ENCODE results near the gene KCNK15.

KCNK15 gene

DNA sequence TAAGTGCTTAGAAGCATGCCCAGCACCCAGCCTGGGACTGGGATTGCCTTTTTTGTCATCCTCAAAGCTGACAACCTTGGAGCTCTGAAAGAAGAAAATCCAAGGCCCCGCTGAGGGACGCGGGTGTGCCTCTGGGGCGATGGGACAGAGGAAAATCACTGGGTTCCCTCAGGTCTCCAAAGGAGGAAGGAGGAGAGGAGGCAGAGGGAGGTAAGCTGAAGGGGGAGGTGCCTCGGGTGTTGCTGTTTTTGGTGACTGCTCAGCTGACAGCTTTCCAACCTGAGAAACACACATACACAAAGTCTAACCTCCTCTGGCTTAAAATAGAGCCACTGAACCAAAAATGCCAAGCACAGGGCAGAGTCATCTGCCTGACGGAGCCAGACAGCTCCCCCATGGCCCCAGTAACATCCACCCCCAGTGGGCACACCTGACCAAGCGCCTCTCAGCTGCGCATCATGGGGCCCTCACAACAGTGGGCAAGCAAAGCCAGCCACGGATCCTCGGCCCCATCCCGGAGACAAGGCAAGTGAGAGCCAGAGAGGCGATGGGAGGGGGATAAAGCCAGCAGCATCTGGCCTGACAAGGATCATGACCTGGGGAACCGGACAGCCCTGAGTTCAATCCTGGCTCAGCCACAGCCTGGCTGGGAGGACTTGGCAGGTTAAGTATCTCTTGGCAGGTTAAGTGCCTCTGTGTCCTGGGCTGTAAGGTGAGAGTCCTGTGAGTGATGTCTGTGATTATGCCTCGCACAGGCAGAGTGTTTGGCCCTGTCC, 3.2 kb upstream of the KCNK15 start:
- Histone ChIP-seq H3K27me3 (ENCODE audit: control insufficient read depth, insufficient read depth, low read length) (peaks cover 46% of the 10 kb centered on the region), H3K27ac (ENCODE audit: low read length) (no peak overlapping the region), H3K9ac (ENCODE audit: low read length) (no peak overlapping the region), H3K4me3 (ENCODE audit: low read length) (no peak overlapping the region), H3K4me1 (ENCODE audit: control insufficient read depth, low read depth, low read length) (peaks cover 9% of the 10 kb centered on the region), H3K9me3 (ENCODE audit: control insufficient read depth, low read depth, low read length) (no peaks in the 10 kb centered on the region), H3K36me3 (ENCODE audit: control insufficient read depth, low read depth, low read length) (no peaks in the 10 kb centered on the region)

DNA sequence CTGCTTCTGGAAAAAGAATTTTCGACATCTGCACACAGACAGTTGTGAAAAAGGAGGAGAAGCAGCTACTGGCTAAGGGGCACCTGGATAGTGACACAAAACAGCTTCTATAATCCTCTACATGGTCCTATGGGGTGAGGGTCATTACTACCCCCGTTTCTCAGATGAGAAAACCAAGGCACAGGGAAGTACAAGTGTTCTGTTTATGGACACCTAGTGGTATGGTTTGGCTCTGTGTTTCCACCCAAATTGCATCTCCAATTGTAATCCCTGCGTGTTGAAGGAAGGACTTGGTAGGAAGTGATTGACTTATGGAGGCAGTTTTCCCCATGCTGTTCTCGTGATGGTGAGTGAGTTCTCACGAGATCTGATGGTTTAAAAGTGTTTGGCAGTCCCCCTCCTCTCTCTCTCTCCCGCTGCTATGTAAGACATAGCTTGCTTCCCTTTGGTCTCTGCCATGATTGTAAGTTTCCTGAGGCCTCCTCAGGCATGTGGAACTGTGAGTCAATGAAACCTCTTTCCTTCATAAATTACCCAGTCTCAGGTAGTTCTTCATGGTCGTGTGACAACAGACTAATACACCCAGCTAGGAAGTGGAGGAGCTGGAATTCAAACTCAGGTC, 2.5 kb upstream of the KCNK15 start:
- Histone ChIP-seq H3K9me3 (ENCODE audit: control insufficient read depth, low read depth, low read length) (no peaks in the 10 kb centered on the region), H3K4me1 (ENCODE audit: control insufficient read depth, low read depth, low read length) (peaks cover 9% of the 10 kb centered on the region), H3K27me3 (ENCODE audit: control insufficient read depth, insufficient read depth, low read length) (peaks cover 46% of the 10 kb centered on the region), H3K36me3 (ENCODE audit: control insufficient read depth, low read depth, low read length) (no peaks in the 10 kb centered on the region), H3K4me3 (ENCODE audit: low read length) (no peak overlapping the region), H3K9ac (ENCODE audit: low read length) (no peak overlapping the region), H3K27ac (ENCODE audit: low read length) (no peak overlapping the region)

DNA sequence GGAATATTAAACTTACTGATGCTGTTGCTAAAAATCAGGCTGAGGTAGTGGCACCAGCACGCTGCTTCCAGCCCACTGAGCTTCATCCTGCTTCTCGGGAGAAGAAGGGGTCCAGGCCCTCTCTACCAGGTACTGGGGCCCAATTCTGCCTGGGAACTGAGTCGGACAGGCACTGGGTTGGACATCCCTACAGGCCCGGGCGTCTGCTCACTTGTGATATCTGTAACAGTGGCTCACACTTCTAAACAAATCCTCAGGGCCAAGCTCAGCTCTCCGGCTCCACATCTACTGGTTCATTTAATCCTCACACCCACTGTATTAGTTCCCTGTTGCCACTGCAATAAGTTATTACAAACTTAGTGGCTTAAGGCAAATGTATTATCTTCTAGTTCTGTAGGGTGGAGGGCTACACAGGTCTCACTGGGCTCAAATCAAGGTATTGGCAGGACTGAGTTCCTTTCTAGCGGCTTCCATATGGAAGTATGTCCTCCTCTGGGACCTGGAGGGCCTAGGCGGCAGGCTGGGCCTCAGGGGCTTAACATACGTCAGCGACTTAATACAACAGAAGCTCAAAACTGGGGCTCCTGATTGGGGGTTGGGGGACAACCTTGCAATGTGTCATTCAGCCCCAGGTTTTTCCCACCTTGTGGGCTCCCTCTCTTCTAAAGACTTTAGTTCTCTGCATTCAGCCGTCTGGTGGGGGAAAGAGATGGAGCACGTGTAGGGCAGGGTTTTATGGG, 1.6 kb upstream of the KCNK15 start:
- Histone ChIP-seq H3K27ac (ENCODE audit: low read length) (no peak overlapping the region), H3K36me3 (ENCODE audit: control insufficient read depth, low read depth, low read length) (no peaks in the 10 kb centered on the region), H3K4me1 (ENCODE audit: control insufficient read depth, low read depth, low read length) (peaks cover 9% of the 10 kb centered on the region), H3K9ac (ENCODE audit: low read length) (no peak overlapping the region), H3K9me3 (ENCODE audit: control insufficient read depth, low read depth, low read length) (no peaks in the 10 kb centered on the region), H3K27me3 (ENCODE audit: control insufficient read depth, insufficient read depth, low read length) (peaks cover 46% of the 10 kb centered on the region), H3K4me3 (ENCODE audit: low read length) (no peak overlapping the region)

DNA sequence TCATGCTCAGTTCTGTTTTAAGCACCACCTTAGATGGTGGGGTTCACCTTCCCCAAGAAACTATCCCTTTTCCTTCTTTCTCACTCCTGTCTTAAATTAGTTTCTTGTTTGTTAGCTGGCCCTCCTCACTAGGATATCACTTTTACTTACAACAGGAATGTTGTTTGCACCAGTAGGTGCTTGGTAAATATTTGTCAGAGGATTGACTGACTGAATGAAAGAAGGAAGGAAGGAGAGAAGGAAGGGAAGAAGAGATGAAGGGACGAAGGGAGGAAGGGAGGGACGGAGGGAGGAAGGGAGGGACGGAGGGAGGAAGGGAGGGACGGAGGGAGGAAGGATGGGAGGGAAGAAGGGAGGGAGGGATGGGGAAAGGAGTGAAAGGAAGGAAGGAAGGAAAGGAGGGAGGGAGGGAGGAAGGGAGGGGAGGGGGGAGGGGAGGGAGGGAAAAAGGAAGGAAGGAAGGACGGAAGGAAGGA, 505 bp upstream of the KCNK15 start:
- peaks cover 46% of the 10 kb centered on the region for H3K27me3 ChIP-seq (ENCODE audit: control insufficient read depth, insufficient read depth, low read length)

DNA sequence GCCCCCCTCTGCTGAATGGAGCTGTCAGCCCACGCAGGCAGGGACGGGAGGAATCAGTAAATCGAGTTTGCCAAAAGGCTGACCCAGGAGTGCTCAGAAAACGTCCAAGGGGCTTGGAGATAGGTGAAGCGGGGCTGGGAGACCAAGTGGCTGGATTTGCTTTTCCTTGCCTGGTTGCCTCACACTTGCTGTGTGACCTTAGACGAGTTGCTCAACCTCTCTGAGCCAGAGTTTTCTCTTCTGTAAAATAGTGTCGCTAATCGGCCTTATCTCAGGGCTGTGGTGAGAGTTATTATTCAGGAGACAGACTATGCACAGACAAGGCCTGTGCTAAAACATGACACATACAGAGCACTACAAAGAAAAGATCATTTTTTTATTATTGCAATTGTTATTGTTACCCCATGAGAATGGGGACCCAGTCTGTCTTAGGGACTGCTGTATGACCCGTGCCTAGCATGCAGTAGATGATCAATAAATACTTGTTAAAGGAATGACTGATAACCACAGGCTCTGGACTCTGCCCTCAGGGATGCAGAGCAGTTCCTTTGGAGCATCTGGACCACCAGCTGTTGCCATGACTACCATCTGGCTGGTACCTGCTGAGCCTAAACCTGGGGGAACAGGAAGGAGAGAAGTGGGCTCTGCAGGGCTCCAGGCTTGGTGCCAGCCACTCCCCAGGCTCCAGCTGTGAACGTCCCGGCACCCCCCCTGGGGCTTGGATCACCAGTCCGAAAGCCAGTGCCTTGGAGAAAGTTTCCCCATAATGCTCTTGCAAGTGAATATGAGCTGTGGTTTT, 901 bp downstream of the KCNK15 start:
- peaks cover 9% of the 10 kb centered on the region for H3K4me1 ChIP-seq (ENCODE audit: control insufficient read depth, low read depth, low read length)
- H3K9me3 ChIP-seq (ENCODE audit: control insufficient read depth, low read depth, low read length), result no peaks in the 10 kb centered on the region
- peaks cover 46% of the 10 kb centered on the region for H3K27me3 ChIP-seq (ENCODE audit: control insufficient read depth, insufficient read depth, low read length)
- H3K36me3 ChIP-seq (ENCODE audit: control insufficient read depth, low read depth, low read length), result no peaks in the 10 kb centered on the region
- H3K4me3 ChIP-seq (ENCODE audit: low read length), result peak overlapping the region; percentile 54
- no peak overlapping the region for H3K27ac ChIP-seq (ENCODE audit: low read length)
- H3K9ac ChIP-seq (ENCODE audit: low read length), result peak overlapping the region; percentile 4

More for the DNA sequence above, 505 bp upstream of the KCNK15 start:
- Histone ChIP-seq H3K9me3 (ENCODE audit: control insufficient read depth, low read depth, low read length) (no peaks in the 10 kb centered on the region), H3K27ac (ENCODE audit: low read length) (no peak overlapping the region), H3K4me1 (ENCODE audit: control insufficient read depth, low read depth, low read length) (peaks cover 9% of the 10 kb centered on the region), H3K9ac (ENCODE audit: low read length) (no peak overlapping the region), H3K36me3 (ENCODE audit: control insufficient read depth, low read depth, low read length) (no peaks in the 10 kb centered on the region), H3K4me3 (ENCODE audit: low read length) (no peak overlapping the region)

DNA sequence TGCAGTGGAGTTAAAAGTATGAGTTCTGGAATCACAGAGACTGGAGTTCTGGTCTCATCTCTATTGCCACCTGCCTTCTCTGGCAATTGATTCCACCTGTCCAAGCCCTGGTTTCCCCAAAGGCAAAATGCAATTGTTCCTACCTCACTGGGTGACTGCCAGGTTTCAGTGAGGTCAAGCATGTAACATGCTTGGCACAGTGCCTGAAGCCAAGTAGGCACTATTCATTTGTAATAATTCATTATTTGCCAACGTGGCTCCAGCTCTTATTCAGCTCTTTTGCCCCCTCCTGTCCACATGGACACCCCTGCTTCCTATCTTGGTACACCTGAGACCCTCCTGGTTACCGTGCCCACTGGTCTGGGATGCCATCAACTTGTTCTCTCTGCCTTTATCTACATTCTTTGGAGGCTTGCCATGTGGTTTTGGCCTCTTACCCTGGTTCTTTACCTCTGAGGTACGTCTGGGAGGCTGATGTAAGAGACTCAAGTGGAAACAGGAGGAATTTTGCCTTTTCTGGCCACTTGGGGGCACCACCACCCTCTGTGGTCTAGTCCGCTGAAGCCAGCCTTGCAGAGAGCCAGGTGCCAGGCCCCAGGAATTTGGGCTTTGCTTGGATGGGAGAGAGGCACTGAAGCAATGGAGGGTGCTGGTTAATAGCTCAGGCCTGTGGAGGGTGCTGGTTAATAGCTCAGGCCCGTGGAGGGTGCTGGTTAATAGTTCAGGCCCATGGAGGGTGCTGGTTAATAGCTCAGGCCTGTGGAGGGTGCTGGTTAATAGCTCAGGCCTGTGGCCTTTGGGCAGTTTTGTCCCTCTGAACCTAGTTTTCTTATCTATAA, 1.7 kb downstream of the KCNK15 start:
- Histone ChIP-seq H3K4me3 (ENCODE audit: low read length) (no peak overlapping the region), H3K36me3 (ENCODE audit: control insufficient read depth, low read depth, low read length) (no peaks in the 10 kb centered on the region), H3K27ac (ENCODE audit: low read length) (no peak overlapping the region), H3K9ac (ENCODE audit: low read length) (peak overlapping the region; percentile 4), H3K4me1 (ENCODE audit: control insufficient read depth, low read depth, low read length) (peaks cover 9% of the 10 kb centered on the region), H3K9me3 (ENCODE audit: control insufficient read depth, low read depth, low read length) (no peaks in the 10 kb centered on the region), H3K27me3 (ENCODE audit: control insufficient read depth, insufficient read depth, low read length) (peaks cover 46% of the 10 kb centered on the region)

DNA sequence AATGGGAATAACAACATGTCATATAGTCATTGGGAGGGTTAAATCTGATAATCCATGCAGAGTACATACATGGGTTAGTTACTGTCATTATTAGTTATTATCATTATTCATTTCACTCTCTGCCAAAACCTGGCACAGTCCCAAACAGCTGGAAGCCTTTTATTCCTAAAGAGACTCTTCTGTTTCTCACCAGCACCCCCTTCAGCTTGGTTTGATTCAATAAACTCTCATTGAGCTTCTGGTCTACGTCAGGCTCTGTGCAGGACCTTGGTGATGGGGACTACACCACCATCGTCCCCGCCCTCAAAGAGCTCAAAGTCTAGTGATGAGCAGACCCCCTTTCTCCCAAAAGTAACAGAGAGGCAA, 2.3 kb downstream of the KCNK15 start:
- Histone ChIP-seq H3K27me3 (ENCODE audit: control insufficient read depth, insufficient read depth, low read length) (peaks cover 43% of the 10 kb centered on the region), H3K27ac (ENCODE audit: low read length) (no peak overlapping the region), H3K4me1 (ENCODE audit: control insufficient read depth, low read depth, low read length) (peaks cover 9% of the 10 kb centered on the region)

DNA sequence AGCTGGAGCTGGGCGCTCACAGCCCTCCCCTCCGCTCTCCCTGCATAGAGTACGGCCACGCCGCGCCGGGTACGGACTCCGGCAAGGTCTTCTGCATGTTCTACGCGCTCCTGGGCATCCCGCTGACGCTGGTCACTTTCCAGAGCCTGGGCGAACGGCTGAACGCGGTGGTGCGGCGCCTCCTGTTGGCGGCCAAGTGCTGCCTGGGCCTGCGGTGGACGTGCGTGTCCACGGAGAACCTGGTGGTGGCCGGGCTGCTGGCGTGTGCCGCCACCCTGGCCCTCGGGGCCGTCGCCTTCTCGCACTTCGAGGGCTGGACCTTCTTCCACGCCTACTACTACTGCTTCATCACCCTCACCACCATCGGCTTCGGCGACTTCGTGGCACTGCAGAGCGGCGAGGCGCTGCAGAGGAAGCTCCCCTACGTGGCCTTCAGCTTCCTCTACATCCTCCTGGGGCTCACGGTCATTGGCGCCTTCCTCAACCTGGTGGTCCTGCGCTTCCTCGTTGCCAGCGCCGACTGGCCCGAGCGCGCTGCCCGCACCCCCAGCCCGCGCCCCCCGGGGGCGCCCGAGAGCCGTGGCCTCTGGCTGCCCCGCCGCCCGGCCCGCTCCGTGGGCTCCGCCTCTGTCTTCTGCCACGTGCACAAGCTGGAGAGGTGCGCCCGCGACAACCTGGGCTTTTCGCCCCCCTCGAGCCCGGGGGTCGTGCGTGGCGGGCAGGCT, 4.6 kb downstream of the KCNK15 start:
- no peak overlapping the region for H3K9ac ChIP-seq (ENCODE audit: low read length)
- peaks cover 21% of the 10 kb centered on the region for H3K27me3 ChIP-seq (ENCODE audit: control insufficient read depth, insufficient read depth, low read length)
- H3K4me3 ChIP-seq (ENCODE audit: low read length), result no peak overlapping the region
- no peaks in the 10 kb centered on the region for H3K36me3 ChIP-seq (ENCODE audit: control insufficient read depth, low read depth, low read length)
- peaks cover 9% of the 10 kb centered on the region for H3K4me1 ChIP-seq (ENCODE audit: control insufficient read depth, low read depth, low read length)
- H3K27ac ChIP-seq (ENCODE audit: low read length), result no peak overlapping the region
- H3K9me3 ChIP-seq (ENCODE audit: control insufficient read depth, low read depth, low read length), result no peaks in the 10 kb centered on the region

More for the DNA sequence above, 2.3 kb downstream of the KCNK15 start:
- Histone ChIP-seq H3K36me3 (ENCODE audit: control insufficient read depth, low read depth, low read length) (no peaks in the 10 kb centered on the region), H3K9me3 (ENCODE audit: control insufficient read depth, low read depth, low read length) (no peaks in the 10 kb centered on the region), H3K4me3 (ENCODE audit: low read length) (no peak overlapping the region), H3K9ac (ENCODE audit: low read length) (no peak overlapping the region)

DNA sequence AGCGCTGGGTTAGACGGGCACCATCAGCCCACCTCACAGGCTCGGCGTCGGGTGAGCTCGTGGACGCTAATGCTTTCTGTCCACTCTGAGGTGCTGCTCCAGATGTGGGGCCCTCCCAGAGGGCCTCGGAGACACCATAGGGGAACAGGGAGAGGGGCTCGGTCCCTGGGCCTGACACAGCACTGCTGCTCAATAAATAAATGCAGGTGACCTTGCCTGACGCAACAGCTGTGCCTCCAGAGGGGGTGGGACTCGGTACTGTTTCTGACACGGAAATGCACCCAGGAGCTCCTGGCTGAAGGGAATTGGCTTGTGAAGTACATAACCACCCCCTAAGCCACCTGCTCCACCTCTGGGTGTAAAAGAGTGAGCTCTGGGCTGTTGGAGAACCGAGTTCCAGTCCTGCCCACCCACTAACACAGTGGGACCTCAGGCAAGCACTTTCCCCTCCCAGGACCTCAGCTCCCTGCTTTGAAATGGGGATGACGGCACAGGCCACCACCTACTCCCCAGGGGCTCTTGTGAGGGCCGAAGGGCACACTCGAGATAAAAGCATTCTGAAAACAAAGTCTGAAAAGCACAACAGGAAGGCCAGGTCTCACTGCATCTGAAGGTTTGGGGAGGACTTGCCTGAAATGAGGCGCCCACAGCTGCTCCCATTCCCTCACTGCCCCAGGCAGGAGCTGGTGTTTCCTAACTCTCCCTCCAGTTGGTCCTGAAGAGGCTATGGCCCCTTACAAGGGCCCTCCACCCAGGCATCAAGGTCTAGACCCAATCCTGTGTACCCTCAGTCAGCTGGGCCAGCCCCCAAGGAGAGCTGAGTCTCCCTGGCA, 6.7 kb downstream of the KCNK15 start:
- Histone ChIP-seq H3K9me3 (ENCODE audit: control insufficient read depth, low read depth, low read length) (no peaks in the 10 kb centered on the region), H3K4me3 (ENCODE audit: low read length) (no peak overlapping the region), H3K9ac (ENCODE audit: low read length) (no peak overlapping the region), H3K27ac (ENCODE audit: low read length) (no peak overlapping the region), H3K36me3 (ENCODE audit: control insufficient read depth, low read depth, low read length) (no peaks in the 10 kb centered on the region), H3K4me1 (ENCODE audit: control insufficient read depth, low read depth, low read length) (peaks cover under 1% of the 10 kb centered on the region), H3K27me3 (ENCODE audit: control insufficient read depth, insufficient read depth, low read length) (peaks cover 1% of the 10 kb centered on the region)

Measured in iPS-18a (cell line).